NCI-H446 treated with DMSO at 0.1 percent for 48 hours (cell line): Measurements from ENCODE around the gene UNC13A.
"Not testable (repeated sequence)": the region's sequence is repeated elsewhere in the genome, so short reads cannot be mapped to it uniquely, and the experiment has no call there.

ENCODE experiments used
- DNase-seq: peaks from one replicate; lab custom pipeline; 2025; lab: John Stamatoyannopoulos, UW

UNC13A gene

DNA sequence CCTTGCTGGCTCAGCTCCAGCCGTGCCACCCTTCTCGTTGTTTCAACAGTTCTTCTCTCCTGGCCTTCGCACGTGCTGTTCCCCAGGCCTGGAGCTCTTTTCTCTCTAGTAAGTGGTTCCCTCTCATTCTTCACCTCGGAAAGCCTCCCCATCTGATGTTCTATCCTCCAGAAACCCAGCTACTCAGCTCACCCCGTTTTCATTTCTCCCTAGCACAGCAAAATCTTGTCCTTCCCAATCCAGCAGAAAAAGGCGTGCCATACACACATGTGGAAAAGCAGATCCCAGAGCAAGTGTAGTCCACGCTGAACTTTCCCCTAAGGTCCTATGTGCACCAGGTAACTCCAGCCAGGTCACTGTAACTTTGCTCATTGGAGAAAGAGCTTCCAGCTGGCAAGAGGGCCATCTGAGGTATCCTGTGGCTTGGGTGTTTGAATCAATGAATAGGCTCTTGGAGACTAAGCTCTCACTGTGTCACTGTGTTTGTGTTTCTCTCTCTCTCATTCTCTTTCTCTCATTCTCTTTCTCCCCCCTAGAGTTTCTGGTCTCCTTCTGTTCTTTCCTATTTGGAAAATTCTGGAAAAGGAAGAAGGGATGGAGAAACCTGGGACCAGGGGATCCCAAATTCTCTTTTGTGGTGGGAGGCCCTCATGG, 83.7 kb downstream of the UNC13A start:
- no peak for DNase-seq

DNA sequence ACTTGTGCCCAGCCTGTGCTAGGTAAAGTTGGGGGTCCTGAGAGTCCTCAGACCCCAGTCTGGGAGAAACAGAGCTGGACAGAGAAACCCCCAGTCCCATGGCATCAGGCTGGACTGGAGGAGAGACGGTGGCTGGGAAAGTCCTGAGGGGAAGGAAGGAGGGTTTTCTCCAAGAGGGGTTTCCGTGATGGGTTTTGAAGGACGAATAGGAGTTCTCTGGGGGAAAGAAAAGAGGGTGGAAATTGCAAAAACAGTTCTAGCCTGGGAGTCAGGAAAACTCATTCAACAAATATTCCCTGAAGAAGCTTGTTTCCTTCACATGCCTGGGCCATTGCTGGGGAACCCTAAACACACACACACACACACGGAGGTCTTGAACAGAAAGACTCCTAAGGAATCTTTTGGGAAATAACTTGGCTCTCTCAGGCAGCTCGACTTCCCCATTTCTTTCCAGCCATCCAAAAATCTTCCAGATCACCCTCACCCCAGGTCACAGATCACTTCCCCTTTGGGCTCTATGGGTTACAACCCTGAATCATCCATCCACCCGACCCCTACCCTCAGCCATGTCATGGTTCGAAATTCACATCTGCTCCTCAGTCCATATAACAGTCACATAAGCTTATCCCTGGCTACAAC, 85.2 kb downstream of the UNC13A start:
- no peak for DNase-seq

DNA sequence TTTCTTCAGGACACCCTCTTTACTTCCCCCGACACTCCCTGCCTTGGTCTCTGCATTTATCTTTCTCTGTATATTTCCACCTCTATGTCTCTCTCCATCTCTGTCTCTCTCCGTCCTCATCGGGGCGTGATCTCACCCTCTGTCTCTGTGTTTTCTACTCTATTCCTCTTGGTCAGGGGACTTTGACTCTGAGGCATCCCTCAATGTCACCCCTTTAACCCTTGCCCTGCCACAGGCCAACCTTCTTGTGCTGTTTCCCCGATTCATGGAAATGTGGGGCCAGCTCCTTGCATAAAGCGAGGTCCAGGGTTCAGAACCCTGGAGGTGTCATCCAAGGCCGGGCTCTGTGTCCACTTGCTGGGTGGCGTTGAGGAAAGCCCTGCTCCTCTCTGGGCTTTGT, 85.9 kb downstream of the UNC13A start:
- DNase-seq = no peak

DNA sequence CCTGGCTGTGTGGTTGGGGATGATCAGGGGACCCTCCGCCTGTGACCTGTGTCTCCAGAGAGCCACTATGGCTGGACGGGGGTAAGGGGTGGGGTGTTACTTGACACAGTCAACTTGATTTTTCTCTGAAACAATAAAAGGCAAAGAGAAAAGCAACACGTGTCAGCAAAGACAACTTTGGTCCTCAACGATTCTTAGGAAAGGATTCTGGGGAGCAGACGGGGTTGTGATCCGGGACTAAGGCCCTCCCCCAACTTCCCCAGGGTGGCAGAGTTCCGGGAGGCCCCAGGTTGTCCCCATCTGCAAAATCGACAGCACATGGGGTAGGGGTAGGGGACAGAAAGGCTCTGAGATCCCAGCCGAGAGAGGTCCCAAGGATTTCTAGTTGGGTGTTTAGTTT, 86.5 kb downstream of the UNC13A start:
- no peak for DNase-seq

DNA sequence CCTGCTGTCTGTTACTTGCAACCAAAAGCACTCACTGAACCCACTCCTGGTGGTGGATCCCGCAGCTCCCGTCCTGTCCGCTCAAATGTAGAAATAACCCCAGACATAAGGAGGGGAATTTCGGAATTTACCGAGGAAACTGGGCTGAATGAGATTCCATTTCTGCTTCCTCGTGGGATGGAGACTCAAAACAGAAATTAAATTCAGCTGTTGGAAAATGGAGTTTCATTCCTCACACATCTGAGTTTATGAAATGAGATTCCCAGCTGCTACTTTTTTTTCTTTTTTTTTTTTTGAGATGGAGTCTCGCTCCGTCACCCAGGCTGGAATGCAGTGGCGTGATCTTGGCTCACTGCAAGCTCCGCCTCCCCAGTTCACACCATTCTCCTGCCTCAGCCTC, 88.4 kb downstream of the UNC13A start:
- no peak for DNase-seq

DNA sequence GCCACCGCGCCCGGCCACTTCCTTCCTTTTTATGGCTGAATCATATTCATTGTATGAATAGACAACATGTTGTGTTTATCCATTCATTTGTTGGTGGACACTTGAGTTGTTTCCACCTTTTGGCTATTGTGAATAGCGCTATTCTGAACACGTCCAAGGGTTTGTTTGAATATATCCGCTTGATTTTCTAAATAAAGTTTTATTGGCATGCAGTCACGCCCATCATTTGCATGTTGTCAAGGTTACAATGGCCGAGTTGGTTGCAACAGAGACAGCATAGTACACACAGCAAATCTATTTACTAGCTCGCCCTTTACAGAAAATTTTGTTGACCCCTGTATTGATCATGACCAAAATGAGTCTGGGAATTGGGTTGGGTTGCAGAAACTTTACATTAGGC, 89.2 kb downstream of the UNC13A start:
- DNase-seq = no peak

DNA sequence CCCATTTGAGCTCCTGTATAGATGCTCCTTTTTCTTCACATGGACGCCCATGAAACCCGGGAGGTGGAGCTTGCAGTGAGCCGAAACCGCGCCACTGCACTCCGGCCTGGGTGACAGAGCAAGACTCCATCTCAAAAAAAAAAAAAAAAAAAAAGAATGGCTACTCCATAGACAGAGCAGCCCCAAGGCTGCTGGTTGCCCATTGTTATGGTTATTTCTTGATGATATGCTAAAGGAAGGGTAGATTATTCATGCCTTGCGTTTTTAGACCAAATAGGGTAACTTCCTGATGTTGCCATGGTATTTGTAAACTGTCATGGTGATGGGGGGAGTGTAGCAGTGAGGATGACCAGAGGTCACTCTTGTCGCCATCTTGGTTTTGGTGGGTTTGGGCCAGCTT, 90.1 kb downstream of the UNC13A start:
- not testable (repeated sequence) for DNase-seq

DNA sequence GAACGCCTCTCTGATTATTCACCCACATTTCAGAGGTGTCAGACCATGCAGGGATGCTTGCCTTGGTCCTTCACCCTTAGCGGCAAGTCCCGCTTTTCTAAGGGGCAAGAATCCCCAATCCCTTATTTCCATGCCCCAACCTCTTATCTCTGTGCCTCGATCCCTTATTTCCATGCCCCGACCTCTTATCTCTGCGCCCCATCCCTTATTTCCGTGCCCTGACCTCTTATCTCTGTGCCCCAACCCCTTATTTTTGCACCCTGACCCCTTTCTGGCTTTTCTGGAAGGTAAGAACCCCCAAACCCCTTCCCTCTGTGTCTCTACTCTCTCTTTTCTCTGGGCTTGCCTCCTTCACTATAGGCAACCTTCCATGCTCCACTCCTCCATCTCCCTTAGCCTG, 93.9 kb downstream of the UNC13A start:
- DNase-seq = not testable (repeated sequence)

DNA sequence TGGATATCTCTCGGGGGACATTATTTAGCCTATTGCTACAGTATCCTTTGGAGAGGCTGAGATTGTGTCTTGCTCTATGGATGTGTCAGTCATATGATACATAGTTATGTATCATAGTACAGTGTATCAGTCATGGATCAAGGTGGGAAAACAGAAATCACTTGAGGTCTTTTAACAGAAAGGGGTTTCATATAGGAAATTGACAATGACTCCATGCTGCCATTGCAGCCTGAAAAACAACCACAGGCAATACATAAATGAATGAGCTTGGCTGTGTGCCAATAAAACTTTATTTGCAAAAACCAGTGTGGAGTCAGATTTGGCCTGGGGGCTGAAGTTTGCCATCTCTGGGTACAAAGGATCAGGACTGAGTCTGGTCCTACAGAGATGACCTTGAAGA, 97.3 kb downstream of the UNC13A start:
- DNase-seq = no peak

DNA sequence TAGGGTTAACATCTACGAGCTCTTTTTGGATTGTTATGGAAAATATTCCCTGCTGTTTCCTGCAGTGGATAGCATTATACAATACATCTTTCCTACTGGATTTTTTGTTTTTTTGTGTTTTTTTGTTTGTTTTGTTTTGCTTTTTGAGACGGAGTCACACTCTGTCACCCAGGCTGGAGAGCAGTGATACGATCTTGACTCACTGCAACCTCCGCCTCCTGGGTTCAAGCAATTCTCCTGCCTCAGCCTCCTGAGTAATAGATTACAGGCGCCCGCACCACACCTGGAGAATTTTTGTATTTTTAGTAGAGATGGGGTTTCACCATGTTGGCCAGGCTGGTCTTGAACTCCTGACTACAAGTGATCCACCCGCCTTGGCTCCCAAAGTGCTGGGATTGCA, 102.8 kb downstream of the UNC13A start:
- DNase-seq = not testable (repeated sequence)

DNA sequence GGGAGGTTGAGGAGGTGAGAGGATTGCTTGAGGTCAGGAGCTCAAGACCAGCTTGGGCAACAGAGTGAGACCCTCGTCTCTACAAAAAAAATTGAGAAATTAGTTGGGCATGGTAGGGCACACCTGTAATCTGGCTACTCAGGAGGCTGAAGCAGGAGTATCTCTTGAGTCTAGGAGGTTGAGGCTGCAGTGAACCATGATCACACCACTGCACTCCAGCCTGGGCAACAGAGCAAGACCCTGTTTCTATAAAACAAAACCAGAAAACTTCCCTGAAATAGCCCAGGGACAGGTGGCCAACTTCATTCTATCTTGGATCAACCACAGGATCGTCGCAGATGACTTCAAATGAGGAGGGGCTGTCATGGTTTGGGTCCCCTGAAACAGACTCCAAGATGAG, 104.0 kb downstream of the UNC13A start:
- no peak for DNase-seq

DNA sequence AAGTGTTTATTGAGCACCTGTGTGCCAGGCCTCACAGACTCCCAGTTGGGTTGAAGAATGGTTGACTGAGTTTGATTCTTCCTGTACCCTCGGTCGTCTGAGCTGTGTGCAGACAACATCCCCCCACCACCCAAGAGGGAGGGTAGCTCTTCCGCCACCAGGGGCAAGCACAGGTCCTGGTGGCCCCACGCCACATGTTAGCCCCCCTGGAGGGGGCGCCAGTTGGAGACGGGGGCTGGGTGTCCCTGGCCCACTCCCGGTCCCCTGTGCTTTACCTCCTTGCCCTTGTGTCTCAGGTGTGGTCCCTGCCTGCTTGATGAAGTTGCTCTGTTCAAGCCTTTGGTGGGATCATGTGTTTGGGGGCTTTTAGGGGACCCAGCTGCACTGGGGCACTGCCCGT, 105.5 kb downstream of the UNC13A start:
- no peak for DNase-seq

DNA sequence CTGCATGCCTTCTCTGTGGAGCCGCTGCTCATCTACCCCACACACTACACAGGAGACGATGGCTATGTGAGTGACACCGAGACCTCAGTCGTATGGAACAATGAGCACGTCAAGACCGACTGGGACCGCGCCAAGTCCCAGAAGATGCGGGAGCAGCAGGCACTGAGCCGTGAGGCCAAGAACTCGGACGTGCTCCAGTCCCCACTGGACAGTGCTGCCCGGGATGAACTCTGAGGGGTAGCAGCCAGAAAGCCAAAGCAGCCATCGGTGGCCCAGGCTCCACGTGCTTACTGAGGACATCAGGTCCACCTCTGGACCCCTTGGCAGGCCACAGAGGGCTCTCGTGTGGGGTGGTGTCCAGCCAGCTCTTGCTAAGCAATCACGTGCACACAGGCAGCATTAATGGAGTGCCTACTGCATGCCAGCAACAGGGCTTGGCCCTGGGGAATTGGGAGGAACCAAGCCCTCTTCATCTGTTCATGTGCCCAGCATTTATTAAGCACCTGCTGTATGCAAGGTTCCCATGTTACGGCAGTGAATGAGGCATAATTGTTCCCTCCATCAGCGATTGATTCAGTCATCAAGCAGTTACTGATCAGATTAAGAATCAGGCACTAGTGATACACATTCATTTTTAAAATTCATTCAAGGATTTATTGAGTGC, 106.8 kb downstream of the UNC13A start:
- DNase-seq = no peak

DNA sequence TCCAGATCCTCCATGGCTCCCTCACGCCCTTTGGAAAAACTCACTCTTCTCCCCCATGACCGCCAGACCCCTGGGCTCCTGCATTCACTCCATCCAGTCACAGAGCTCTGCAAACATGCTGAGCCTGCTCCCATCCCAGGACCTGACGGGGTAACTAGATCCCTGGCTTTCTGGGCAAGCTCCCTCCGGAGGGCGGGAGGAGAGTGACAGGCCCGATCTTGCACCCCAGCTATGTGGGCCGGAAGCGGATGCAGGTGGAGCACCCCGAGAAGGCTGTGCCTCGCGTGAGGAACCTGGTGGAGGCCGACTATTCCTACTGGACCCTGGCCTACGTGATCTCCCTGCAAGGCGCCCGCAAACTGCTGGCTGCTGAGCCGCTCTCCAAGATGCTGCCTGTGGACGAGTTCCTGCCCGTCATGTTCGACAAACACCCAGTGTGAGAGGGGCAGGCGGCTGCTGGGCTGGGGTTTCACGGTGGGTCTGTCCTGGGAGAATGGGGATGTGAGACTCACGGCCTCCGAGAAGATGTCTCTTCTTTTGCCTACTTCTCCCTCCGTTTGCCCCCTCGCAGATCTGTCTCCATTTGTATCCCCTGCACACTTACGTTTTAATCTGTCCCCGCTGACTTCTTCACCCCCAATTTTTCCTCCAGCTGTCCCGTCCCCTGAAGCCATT, 107.5 kb downstream of the UNC13A start:
- DNase-seq = no peak

DNA sequence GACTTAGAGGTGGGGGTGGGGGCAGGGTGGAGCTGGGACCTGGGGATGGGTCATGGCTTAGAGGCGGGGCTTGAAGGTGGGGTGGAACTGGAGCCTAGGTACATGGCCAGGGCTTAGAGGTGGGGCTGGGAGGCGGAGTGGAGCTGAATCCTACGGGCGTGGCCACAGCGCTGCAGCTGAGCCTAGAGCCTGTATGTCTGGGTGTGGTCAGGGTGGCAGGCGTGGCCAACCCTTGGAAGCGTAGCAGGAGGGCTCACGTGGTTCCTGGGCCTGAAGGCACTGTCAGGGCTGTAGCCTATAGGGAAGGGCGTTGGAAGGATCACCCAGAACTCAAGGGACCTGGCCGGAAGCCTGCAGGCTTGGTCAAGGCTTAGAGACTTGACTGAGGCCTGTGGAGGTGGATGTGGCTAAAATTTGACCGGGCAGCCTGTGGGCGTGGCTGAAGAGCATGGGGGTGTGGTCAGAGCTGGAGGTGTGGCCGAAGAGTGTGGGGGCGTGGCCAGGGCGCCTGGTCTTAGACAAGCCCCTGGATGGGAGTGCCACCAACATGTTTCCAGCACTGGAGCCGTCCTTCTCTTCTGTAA, 108.4 kb downstream of the UNC13A start:
- no peak for DNase-seq

DNA sequence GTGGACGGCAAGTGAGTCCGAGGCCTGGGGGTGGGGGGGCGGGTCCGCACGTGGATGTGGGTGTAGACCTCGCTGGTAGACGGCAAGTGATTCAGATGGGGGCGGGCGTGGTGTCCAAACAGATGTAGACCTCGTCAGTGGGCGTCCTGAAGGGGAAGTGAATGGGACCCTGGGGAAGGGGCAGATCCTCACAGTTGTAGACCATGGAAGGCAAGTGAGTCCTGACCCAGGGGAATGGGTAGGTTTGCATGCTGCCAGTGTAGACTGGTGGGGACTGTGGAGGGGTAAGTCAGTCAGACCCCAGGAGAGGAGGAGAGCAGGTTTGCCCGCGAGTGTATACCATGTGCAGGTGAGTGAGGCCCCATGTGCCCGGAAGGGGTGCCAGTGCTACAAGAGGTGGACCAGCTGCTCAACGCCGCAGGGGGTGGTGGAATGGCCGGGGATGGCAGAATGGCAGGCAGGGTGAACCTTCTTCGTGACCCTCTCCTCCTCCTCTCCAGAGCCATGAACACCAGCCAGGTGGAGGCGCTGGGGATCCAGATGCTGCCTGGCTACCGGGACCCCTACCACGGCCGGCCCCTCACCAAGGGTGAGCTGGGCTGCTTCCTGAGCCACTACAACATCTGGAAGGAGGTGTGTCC, 110.6 kb downstream of the UNC13A start:
- DNase-seq = no peak

DNA sequence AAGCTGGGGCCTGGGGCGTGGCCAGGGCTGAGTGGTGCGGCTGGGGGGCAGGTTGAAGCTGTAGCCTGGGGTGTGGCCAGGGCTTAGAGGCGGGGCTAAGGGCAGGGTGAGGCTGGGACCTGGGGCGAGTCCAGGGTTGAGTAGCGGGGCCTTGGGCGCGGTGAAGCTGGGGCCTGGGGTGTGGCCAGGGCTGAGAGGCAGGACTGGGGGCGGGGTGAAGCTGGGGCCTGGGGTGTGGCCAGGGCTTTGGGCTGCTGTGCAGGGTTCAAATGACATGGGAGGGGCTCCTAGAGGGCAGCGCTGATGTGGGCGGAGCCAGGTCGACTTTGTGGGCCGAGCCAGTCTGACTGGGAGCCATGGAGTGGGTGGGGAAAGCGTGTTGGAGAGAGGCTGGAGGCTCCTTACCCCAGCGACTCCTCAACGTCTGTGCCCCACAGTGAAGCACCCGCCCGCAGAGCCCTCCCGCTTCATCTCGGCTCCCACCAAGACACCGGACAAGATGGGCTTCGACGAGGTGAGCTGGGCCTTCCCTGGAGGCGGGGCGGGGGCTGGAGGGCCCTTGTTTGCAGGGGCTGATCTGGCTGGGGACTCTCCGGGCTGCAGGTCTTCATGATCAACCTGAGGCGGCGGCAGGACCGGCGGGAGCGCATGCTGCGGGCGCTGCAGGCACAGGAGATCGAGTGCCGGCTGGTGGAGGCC, 111.2 kb downstream of the UNC13A start:
- DNase-seq = no peak

DNA sequence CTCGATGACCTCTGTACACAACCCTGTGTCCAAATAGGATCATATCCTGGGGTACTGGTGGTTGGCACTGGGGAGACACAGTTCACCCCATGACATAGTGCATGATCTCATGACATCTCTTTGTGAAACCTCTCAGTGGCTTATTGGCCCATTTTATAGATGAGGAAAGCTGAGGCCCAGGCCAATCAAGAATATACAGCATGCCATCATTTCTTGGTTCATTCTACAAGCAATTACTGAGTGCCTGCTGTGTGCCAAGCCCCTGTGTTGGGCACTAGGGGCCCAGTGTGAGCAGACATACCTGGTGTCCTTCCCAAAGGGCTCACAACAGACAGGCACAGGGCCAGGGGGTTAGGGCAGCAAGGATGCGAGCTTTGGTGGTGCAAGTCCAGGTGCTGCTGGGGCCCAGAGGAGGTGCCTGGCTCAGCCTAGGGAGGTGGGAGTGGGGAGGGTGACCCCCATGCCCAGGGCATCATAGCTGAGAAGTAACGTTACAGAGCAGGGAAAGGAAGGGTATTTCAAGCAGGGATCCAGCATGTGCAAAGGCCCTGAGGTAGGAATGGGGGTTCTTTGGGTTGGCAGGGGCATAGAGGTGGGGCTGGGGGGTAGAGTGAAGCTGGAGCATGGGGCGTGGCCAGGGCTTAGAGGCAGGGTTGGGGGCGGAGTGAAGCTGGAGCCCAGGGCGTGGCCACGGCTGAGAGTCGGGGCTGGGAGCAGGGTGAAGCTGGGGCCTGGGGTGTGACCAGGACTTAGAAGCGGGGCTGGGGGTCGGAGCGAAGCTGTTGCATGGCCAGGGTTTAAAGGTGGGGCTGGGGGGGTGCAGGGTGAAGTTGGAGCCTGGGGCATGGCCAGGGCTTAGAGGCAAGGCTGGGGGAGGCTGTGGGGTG, 112.0 kb downstream of the UNC13A start:
- no peak for DNase-seq

DNA sequence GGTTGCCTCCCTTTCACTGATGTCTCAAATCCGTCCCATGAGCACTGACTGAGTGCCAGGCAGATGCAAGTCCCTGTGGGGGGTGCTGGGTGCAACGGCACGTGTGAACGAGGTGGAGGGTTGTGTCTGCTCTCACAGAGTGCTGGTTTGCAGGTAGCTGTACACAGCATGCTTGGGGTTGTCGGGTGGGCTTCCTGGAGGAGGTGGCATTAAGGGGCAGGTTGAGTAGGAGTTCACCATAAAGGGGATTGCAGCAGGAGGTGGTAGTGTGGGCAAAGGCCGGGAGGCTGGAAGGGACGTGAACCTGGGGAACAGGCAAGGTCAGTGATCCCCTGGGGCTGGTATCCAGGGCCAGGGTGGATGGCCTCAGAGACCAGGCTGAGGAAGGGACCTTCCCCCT, 115.5 kb downstream of the UNC13A start:
- DNase-seq = no peak

DNA sequence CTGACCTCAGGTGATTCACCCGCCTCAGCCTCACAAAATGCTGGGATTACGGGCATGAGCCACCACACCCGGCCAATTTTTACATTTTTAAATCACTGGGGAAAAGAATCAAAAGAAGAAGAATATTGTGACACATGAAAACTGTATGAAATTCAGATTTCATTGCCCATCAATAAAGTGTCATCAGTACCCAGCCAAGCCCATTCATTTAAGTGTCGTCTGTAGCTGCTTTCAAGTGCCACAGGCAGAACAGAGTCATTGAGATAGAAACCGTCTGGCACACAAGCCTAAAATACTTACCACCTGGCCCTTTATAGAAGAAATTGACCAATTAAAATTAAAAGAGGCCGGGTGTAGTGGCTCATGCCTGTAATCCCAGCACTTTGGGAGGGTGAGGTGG, 117.4 kb downstream of the UNC13A start:
- DNase-seq = no peak

DNA sequence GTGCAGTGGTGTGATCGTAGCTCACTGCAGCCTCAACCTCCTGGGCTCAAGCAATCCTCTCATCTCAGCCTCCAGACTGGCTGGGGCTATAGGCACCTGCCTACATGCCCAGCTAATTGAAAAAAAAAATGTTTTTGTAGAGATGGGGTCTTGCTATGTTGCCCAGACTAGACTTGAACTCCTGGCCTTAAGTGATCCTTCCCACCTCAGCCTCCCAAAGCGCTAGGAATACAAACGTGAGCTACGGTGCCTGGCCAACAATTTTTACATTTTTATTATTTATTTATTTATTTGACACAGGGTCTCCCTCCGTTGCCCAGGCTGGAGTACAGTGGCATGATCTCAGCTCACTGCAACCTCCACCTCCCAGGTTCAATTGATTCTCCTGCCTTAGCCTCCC, 117.9 kb downstream of the UNC13A start:
- not testable (repeated sequence) for DNase-seq
